B cell (primary cell): ENCODE data around the gene KCNIP2. TPM values are rescaled to one million over a fixed set of nuclear protein-coding genes. Genes with fewer than 3 reads are reported as not detected.

Source experiments
- ATAC-seq: fragments of 200-7000 bp; cut with Tn5 transposase; one replicate; pipeline ENCODE4 v1.10.0; 2021; ENCODE audit warnings: low read depth, mild to moderate bottlenecking, moderate number of reproducible peaks, moderate library complexity
- CTCF ChIA-PET: fragments of 350-600 bp; sonication (Branson Sonifier 250); formaldehyde crosslinking; loops from one replicate; lab custom pipeline; 2021; ENCODE audit warnings: antibody characterized with exemption, inconsistent platforms; lab: Charles Lee
- POLR2A ChIA-PET: fragments of 350-600 bp; sonication (Branson Sonifier 250); formaldehyde crosslinking; loops from one replicate; lab custom pipeline; 2021; ENCODE audit warnings: antibody characterized with exemption; lab: Charles Lee
- DNase-seq: peaks from one replicate; pipeline ENCODE4 v3.0.0; 2013
- H2AFZ ChIP-seq: 2 replicates; pipeline ENCODE4 v1.6.1; 2012; ENCODE audit warnings: mild to moderate bottlenecking, low read depth, low read length; ENCODE audit not compliant: insufficient read depth, poor library complexity, severe bottlenecking
- H3K27ac ChIP-seq, 2 donors: 1 replicate in 1 of 2; 2 replicates in 1 of 2; pipeline ENCODE4 v1.5.1; 2012 to 2013; ENCODE audit warnings: low read length in 2 of 2, mild to moderate bottlenecking in 2 of 2, moderate library complexity in 1 of 2
- H3K27me3 ChIP-seq, 4 experiments: fragments of 200-600 bp in 1 of 4; sonication (generic) in 1 of 4; replicated peaks in 1 of 4; 1 replicate in 2 of 4; 2 replicates in 2 of 4; pipeline versions ENCODE4 v1.6.1 to v1.7.0; 2013 to 2016; ENCODE audit warnings: low read length in 3 of 4, mild to moderate bottlenecking in 2 of 4, mixed read lengths in 1 of 4, moderate library complexity in 1 of 4; ENCODE audit not compliant: insufficient read depth in 4 of 4, control insufficient read depth in 3 of 4; ENCODE audit errors: control extremely low read depth in 1 of 4
- H3K36me3 ChIP-seq, 2 experiments: replicated peaks in 1 of 2; 1 replicate in 1 of 2; 2 replicates in 1 of 2; pipeline versions ENCODE4 v1.6.1 to v1.7.1; 2013; ENCODE audit warnings: low read length in 1 of 2; ENCODE audit not compliant: insufficient read depth in 2 of 2, control insufficient read depth in 1 of 2; ENCODE audit errors: control extremely low read depth in 1 of 2, extremely low read depth in 1 of 2
- H3K4me1 ChIP-seq, 2 donors: fragments of 200-600 bp in 1 of 2; sonication (generic) in 1 of 2; 1 replicate in 1 of 2; 2 replicates in 1 of 2; pipeline versions ENCODE4 v1.5.1 to v1.6.1; 2013 to 2017; ENCODE audit warnings: low read length in 2 of 2; ENCODE audit not compliant: control insufficient read depth in 2 of 2, insufficient read depth in 2 of 2
- H3K4me2 ChIP-seq: replicated peaks from 2 replicates; pipeline ENCODE3; 2012; ENCODE audit warnings: mild to moderate bottlenecking, low read depth, low read length; ENCODE audit not compliant: poor library complexity, severe bottlenecking
- H3K4me3 ChIP-seq, 5 experiments: fragments of 200-600 bp in 1 of 5; sonication (generic) in 1 of 5; 1 replicate in 3 of 5; 2 replicates in 2 of 5; pipeline versions ENCODE4 v1.5.1 to v1.7.0; 2011 to 2016; ENCODE audit warnings: low read length in 4 of 5, mild to moderate bottlenecking in 4 of 5, low read depth in 2 of 5, control low read depth in 1 of 5, moderate library complexity in 1 of 5; ENCODE audit not compliant: insufficient read depth in 1 of 5; ENCODE audit errors: control extremely low read depth in 1 of 5, extremely low read depth in 1 of 5
- H3K79me2 ChIP-seq: fragments of 200-600 bp; sonication (generic); one replicate; pipeline ENCODE4 v1.6.0; 2016; ENCODE audit warnings: low read length; ENCODE audit not compliant: control insufficient read depth, insufficient read depth
- H3K9ac ChIP-seq: fragments of 200-600 bp; sonication (generic); 2 replicates; pipeline ENCODE4 v1.6.1; 2017; ENCODE audit warnings: mild to moderate bottlenecking, low read length, moderate library complexity
- H3K9me3 ChIP-seq, 3 donors: one replicate each; pipeline versions ENCODE4 v1.6.1 to v1.7.1; 2013; ENCODE audit warnings: low read length in 2 of 3; ENCODE audit not compliant: control insufficient read depth in 2 of 3, insufficient read depth in 1 of 3; ENCODE audit errors: control extremely low read depth in 1 of 3
- H4K20me1 ChIP-seq: 2 replicates; pipeline ENCODE4 v1.6.0; 2012; ENCODE audit warnings: mild to moderate bottlenecking, low read length; ENCODE audit not compliant: insufficient read depth, control insufficient read depth, poor library complexity, severe bottlenecking
- H3K27ac Mint-ChIP-seq: one replicate; pipeline ENCODE4 v1.8.0; 2021; ENCODE audit warnings: mixed read lengths
- H3K27me3 Mint-ChIP-seq: one replicate; pipeline ENCODE4 v1.8.0; 2021; ENCODE audit warnings: mixed read lengths
- H3K4me1 Mint-ChIP-seq: one replicate; pipeline ENCODE4 v1.8.0; 2021; ENCODE audit warnings: mixed read lengths
- H3K4me3 Mint-ChIP-seq: one replicate; pipeline ENCODE4 v1.8.0; 2021; ENCODE audit warnings: mixed read lengths
- H3K9me3 Mint-ChIP-seq: one replicate; pipeline ENCODE4 v1.8.0; 2022; ENCODE audit warnings: mixed read lengths; ENCODE audit not compliant: insufficient read depth
- CTCF ChIP-seq: fragments of 200-600 bp; IDR thresholded peaks from one replicate; pipeline ENCODE4 v1.8.0; 2022; ENCODE audit warnings: antibody characterized with exemption, mild to moderate bottlenecking
- EZH2 ChIP-seq: IDR thresholded peaks from 2 replicates; pipeline ENCODE4 v1.6.1; 2012; ENCODE audit warnings: borderline replicate concordance, low read depth, mild to moderate bottlenecking, moderate library complexity, low read length; ENCODE audit not compliant: insufficient read depth, poor library complexity, severe bottlenecking
- WGBS: methylation state at CpG from one replicate; pipeline ENCODE4 v1.1.5; 2013; ENCODE audit warnings: missing lambda C conversion rate; ENCODE audit not compliant: insufficient coverage; 5-methylcytosine and 5-hydroxymethylcytosine counted together
- intact Hi-C: fragments of 100-400 bp; cut with micrococcal nuclease; formaldehyde crosslinking; loops from one replicate; pipeline ENCODE4 v1.10.0; 2022
- polyA plus RNA-seq: library from polyadenylated mRNA; depleted of rRNA; stranded (reverse); fragments of >200 nt; gene quantifications from 2 replicates; pipeline ENCODE4 v1.2.3, GENCODE V29; 2012
- total RNA-seq, 2 donors: library from RNA; stranded (reverse); fragments of 120-200 nt in 1 of 2; gene quantifications; 1 replicate in 1 of 2; 2 replicates in 1 of 2; pipeline versions ENCODE4 v1.2.3 to v1.2.4, GENCODE V29; 2013 to 2022

KCNIP2 gene
- total and polyA plus RNA-seq, 2 donors (not counting 1 experiment from before 2014, with no cell fraction given): 3.5 to 34.7 TPM

- Histone ChIP-seq H3K4me2 (peak overlapping the region; percentile 92), H3K27ac (no peak overlapping the region), H4K20me1 (peaks cover 52% of the 10 kb centered on the region), H3K9me3 (peaks cover 0 to 21% (median 0%) of the 10 kb centered on the region in 3 donors), H3K79me2 (peaks cover 24% of the 10 kb centered on the region), H3K9ac (peak overlapping the region; percentile 72), H3K36me3 (peaks cover 0 to 3% of the 10 kb centered on the region in 2 experiments), H2AFZ (peak overlapping the region; percentile 72), H3K4me1 (peaks cover 48 to 72% of the 10 kb centered on the region in 2 donors), H3K27me3 (peaks cover 0 to 43% (median 26%) of the 10 kb centered on the region in 4 experiments), H3K4me3 (peak overlapping the region; percentile 36 to 77 (median 57))
- DNase-seq (peak; percentile 89), ATAC-seq (peak; percentile 55)
- no peaks in the 10 kb centered on the region for H3K9me3 Mint-ChIP-seq
- H3K27ac Mint-ChIP-seq: peak overlapping the region; percentile 32
- ChIA-PET POLR2A (interaction anchor here (0.7 kb wide), 2 partner anchors 30 to 684 kb away, joined by 3 to 4 read pairs; no protein-coding TSS in a partner anchor), CTCF (interaction anchor here (0.8 to 2.7 kb wide), 5 partner anchors 58 to 566 kb away, joined by 3 to 28 read pairs (median 4); no protein-coding TSS in a partner anchor)
- intact Hi-C loops: loop anchor here (1.0 to 5.0 kb wide), 6 partner anchors 15 to 294 kb away; partner anchors contain the start of genes DPCD, FBXW4 and POLL
- WGBS: 2% methylated on average over 51 of the region's 51 CpGs
- peaks cover 69% of the 10 kb centered on the region for H3K4me1 Mint-ChIP-seq
- TF ChIP-seq EZH2 (no peak), CTCF (peak; percentile 85)
- peak overlapping the region; percentile 91 for H3K4me3 Mint-ChIP-seq
- H3K27me3 Mint-ChIP-seq: peaks cover 23% of the 10 kb centered on the region
Observed at GRCh38 chr10:101779544-101780186, 63.9 kb downstream of the KCNIP2 start.
